ENCODE data around the gene KRT77. TPM values are rescaled to one million over a fixed set of nuclear protein-coding genes. Genes with fewer than 3 reads are reported as not detected.

The KRT77 gene
- total RNA-seq, 2 donors from 2014 or later: not detected

DNA sequence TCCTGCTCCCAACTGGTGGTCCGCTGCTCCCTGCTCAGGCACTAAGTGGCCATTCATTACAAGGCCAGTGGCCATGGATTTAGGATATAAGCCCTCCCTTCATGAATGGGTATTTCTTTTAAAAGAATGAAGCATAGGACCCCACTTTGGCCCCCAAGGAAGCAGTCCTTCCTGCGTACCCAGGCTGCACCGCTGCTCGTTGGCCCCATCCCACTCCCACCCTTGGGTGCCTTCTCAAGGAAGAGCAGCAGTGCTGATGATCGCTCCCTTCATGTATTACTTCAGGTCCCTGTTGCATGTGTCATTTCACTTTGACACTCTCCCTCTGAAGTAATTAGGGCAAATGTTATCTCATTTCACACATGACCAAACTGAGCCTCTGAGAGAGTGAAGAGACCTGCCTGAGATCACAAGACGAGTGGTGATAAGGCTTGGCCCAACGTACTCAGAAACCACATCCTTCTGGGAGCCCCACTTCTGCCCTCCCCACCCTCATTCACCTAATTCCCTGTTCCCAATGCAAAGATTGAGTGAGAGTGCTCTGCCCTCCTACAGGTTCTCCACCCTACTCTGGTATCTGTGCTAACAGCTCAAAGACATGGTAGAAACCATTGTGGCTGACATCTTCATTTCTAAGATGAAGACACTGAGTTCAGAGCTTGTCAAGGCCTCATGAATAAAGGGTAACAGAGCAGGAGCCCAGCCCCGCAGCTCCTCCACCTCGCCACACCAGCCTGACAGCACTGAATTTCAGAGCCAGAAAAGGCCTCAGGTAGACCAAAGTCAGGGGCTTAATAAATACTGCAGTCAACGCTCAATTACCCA lies 41.0 kb downstream of the KRT77 start:
- TF ChIP-seq, protein P1, sequence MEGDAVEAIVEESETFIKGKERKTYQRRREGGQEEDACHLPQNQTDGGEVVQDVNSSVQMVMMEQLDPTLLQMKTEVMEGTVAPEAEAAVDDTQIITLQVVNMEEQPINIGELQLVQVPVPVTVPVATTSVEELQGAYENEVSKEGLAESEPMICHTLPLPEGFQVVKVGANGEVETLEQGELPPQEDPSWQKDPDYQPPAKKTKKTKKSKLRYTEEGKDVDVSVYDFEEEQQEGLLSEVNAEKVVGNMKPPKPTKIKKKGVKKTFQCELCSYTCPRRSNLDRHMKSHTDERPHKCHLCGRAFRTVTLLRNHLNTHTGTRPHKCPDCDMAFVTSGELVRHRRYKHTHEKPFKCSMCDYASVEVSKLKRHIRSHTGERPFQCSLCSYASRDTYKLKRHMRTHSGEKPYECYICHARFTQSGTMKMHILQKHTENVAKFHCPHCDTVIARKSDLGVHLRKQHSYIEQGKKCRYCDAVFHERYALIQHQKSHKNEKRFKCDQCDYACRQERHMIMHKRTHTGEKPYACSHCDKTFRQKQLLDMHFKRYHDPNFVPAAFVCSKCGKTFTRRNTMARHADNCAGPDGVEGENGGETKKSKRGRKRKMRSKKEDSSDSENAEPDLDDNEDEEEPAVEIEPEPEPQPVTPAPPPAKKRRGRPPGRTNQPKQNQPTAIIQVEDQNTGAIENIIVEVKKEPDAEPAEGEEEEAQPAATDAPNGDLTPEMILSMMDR (IDR thresholded peaks at IDR 0.05): no peak
- Histone ChIP-seq H3K36me3 (no peaks in the 10 kb centered on the region), H3K27me3 (no peaks in the 10 kb centered on the region), H3K4me1 (no peaks in the 10 kb centered on the region), H3K9ac (ENCODE audit: low read depth in 2 of 2, low read length in 2 of 2) (no peak overlapping the region), H3K27ac (no peak overlapping the region), H3K9me3 (no peaks in the 10 kb centered on the region), H3K4me3 (no peak overlapping the region)
- intact Hi-C loops (cut with DNase I): no loop called here
- no peak for DNase-seq

DNA sequence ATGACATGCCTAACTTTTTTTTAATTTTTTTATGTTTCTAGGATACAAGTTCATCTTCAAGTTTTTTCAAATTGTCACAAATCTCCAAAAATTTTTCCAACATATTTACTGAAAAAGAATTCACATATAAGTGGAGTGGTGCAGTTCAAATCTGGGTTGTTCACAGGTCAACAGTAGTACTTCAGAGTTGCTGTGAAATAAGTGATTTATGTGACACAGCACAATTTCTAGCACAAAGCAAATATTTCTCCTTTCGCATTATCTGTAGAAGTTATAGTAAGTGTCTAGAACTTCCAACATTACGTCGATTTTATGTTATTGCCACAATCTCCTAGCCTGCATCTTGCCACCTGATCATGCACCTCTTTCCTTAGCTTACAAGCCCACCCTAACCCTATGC lies 41.7 kb downstream of the KRT77 start:
- H3K27ac ChIP-seq: no peak overlapping the region
- no peaks in the 10 kb centered on the region for H3K4me1 ChIP-seq
- H3K9me3 ChIP-seq: no peaks in the 10 kb centered on the region
- no peak overlapping the region for H3K9ac ChIP-seq (ENCODE audit: low read depth in 2 of 2, low read length in 2 of 2)
- H3K4me3 ChIP-seq: no peak overlapping the region
- H3K27me3 ChIP-seq: no peaks in the 10 kb centered on the region
- TF ChIP-seq, protein P1 (IDR thresholded peaks at IDR 0.05): no peak
- intact Hi-C loops (cut with DNase I): no loop called here
- no peaks in the 10 kb centered on the region for H3K36me3 ChIP-seq
- no peak for DNase-seq

DNA sequence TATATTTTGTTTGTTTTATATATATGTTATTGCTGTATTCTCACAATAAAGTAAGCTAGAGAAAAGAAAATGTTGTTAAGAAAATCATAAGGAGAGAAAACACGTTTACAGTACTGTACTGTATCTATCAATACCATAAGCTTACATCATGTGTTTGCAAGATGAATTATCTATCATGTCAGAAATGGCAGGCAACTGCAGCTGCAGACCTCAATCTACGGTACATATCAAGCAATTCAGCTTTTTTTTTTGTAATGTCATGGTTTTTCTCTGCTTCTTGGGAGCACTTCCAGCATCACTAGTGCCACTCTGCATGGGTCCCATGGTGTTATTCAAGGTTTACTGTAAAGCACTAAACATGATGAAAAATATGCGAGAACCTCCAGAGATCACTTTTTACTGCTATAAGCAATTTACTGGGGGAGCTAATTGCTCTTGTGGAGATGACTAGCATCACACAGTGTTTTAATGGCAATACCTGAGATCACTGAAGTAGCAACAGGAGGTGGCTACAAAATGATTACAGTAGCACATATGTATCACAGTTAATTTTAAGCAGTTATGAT lies 42.3 kb downstream of the KRT77 start:
- TF ChIP-seq, protein P1 (IDR thresholded peaks at IDR 0.05): no peak
- intact Hi-C loops (cut with DNase I): no loop called here
- Histone ChIP-seq H3K9ac (ENCODE audit: low read depth in 2 of 2, low read length in 2 of 2) (no peak overlapping the region), H3K27me3 (no peaks in the 10 kb centered on the region), H3K4me1 (no peaks in the 10 kb centered on the region), H3K9me3 (no peaks in the 10 kb centered on the region), H3K27ac (no peak overlapping the region), H3K4me3 (no peak overlapping the region), H3K36me3 (no peaks in the 10 kb centered on the region)
- DNase-seq: no peak

DNA sequence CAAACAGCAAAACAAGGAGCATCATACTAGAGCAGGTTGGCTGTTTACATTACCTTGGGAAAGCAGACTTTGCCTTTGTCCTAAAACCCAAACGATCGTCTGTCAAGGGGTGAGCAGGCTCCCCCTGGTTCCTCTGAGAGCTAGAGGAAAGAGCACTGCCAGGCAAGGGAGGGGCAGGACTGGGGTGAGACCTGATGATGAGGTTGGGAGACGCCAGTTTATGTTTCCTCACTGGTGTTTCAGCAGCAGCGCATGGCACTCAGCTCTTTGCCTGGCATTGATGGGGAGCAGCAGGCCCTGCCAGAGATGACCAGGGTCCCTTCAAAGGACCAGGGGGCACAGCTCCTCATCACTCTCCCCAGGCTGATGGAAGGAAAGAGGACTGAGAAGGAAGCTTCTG lies 43.4 kb downstream of the KRT77 start:
- H3K4me3 ChIP-seq: no peak overlapping the region
- no peak overlapping the region for H3K27ac ChIP-seq
- TF ChIP-seq, protein P1 (IDR thresholded peaks at IDR 0.05): no peak
- H3K9me3 ChIP-seq: no peaks in the 10 kb centered on the region
- H3K4me1 ChIP-seq: no peaks in the 10 kb centered on the region
- no peak overlapping the region for H3K9ac ChIP-seq (ENCODE audit: low read depth in 2 of 2, low read length in 2 of 2)
- intact Hi-C loops (cut with DNase I): no loop called here
- no peaks in the 10 kb centered on the region for H3K36me3 ChIP-seq
- DNase-seq: no peak
- no peaks in the 10 kb centered on the region for H3K27me3 ChIP-seq

DNA sequence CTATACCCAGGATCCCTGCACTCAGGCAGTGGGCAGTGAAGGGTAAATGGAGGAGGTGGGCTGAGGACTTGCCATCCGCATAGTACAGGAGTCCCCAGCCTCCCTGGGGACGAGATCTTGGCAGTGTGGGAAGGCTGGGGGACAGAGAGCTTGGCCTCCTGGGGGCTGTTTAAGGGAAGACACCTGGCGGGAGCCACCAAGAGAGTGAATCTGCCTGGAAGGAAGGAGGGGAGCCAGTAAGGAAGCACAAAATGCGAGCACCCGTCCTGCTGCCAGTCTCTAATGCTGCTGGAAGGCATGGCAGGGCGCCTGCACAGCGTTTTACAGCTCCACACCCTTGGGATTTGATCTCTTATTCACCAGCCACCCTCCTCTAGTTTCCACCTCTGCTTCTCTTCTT lies 43.9 kb downstream of the KRT77 start:
- Histone ChIP-seq H3K27me3 (no peaks in the 10 kb centered on the region), H3K9me3 (no peaks in the 10 kb centered on the region), H3K9ac (ENCODE audit: low read depth in 2 of 2, low read length in 2 of 2) (no peak overlapping the region), H3K27ac (no peak overlapping the region), H3K36me3 (no peaks in the 10 kb centered on the region), H3K4me1 (no peaks in the 10 kb centered on the region), H3K4me3 (no peak overlapping the region)
- DNase-seq: no peak
- intact Hi-C loops (cut with DNase I): no loop called here
- TF ChIP-seq, protein P1 (IDR thresholded peaks at IDR 0.05): no peak
